COLO829 (cell line): ENCODE results near the gene EPN1.
"Not testable (repeated sequence)": the region's sequence is repeated elsewhere in the genome, so short reads cannot be mapped to it uniquely, and the experiment has no call there.

ENCODE experiments used
- DNase-seq: peaks from one replicate; pipeline ENCODE4 v3.0.0; 2012; ENCODE audit warnings: low spot score

EPN1 gene

GRCh38 chr19:55693336-55693974 is 18.4 kb downstream of the EPN1 start:
- no peak for DNase-seq

GRCh38 chr19:55694241-55694655 is 19.2 kb downstream of the EPN1 start:
- DNase-seq = no peak

GRCh38 chr19:55694656-55695491 is 19.8 kb downstream of the EPN1 start:
- DNase-seq = no peak

GRCh38 chr19:55695511-55696290 is 20.7 kb downstream of the EPN1 start:
- no peak for DNase-seq

- DNase-seq = no peak
Observed at GRCh38 chr19:55696301-55697068, 21.5 kb downstream of the EPN1 start.

GRCh38 chr19:55697069-55697440 is 22.0 kb downstream of the EPN1 start:
- no peak for DNase-seq

GRCh38 chr19:55697698-55698097 is 22.7 kb downstream of the EPN1 start:
- DNase-seq = no peak

- no peak for DNase-seq
Observed at GRCh38 chr19:55698256-55698655, 23.2 kb downstream of the EPN1 start.

- DNase-seq = no peak
Observed at GRCh38 chr19:55699221-55699620, 24.2 kb downstream of the EPN1 start.

- DNase-seq = no peak
Observed at GRCh38 chr19:55700813-55701212, 25.8 kb downstream of the EPN1 start.

- no peak for DNase-seq
Observed at GRCh38 chr19:55702131-55702627, 27.2 kb downstream of the EPN1 start.

- DNase-seq = no peak
Observed at GRCh38 chr19:55703790-55704215, 28.8 kb downstream of the EPN1 start.

- DNase-seq = no peak
Observed at GRCh38 chr19:55704494-55705245, 29.6 kb downstream of the EPN1 start.

- DNase-seq = no peak
Observed at GRCh38 chr19:55705972-55706371, 30.9 kb downstream of the EPN1 start.

- no peak for DNase-seq
Observed at GRCh38 chr19:55711719-55712118, 36.7 kb downstream of the EPN1 start.

GRCh38 chr19:55712804-55713631 is 38.0 kb downstream of the EPN1 start:
- DNase-seq = no peak

- DNase-seq = no peak
Observed at GRCh38 chr19:55716531-55716930, 41.5 kb downstream of the EPN1 start.

- DNase-seq = no peak
Observed at GRCh38 chr19:55717251-55717650, 42.2 kb downstream of the EPN1 start.

GRCh38 chr19:55717879-55718711 is 43.1 kb downstream of the EPN1 start:
- not testable (repeated sequence) for DNase-seq
